K562 (cell line): ENCODE data around the gene CDAN1. TPM values are rescaled to one million over a fixed set of nuclear protein-coding genes. Genes with fewer than 3 reads are reported as not detected.

Experiments used
- ATAC-seq: fragments of 200-7000 bp; cut with Tn5 transposase; 3 replicates; pipeline ENCODE4 v1.9.1; 2020; ENCODE audit warnings: moderate library complexity
- BruUV-seq: library from RNA; stranded (reverse); fragments of 400-500 nt; replicated peaks from 2 replicates; lab custom pipeline; 2021; lab: Mats Ljungman, UMichigan
- CTCF ChIA-PET: fragments of 300-600 bp; formaldehyde crosslinking; extraction: SDS; loops from one replicate; lab custom pipeline; 2021; ENCODE audit warnings: low intra/inter-chr PET ratio; lab: Yijun Ruan, JAX
- POLR2A ChIA-PET: fragments of 300-600, 350-650 bp; sonication (Branson Sonifier 250); formaldehyde crosslinking; extraction: SDS; loops from one replicate; lab custom pipeline; 2021; ENCODE audit warnings: antibody characterized with exemption, inconsistent platforms; lab: Yijun Ruan, JAX
- DNase-seq, 4 experiments: peaks; one replicate each; pipeline versions ENCODE4 v3.0.0 to v3.0.0-alpha.2; 2011 to 2018; ENCODE audit warnings: low spot score in 3 of 4, mixed read lengths in 3 of 4; ENCODE audit errors: extremely low read depth in 1 of 4
- FAIRE-seq: peaks from 2 replicates; lab custom pipeline; 2011; peaks lifted over from hg19 to GRCh38; lab: Jason Lieb, UNC
- H2AFZ ChIP-seq: 2 replicates; pipeline ENCODE4 v1.6.0; 2011; ENCODE audit warnings: low read depth, low read length, control low read depth, inconsistent platforms
- H3K27ac ChIP-seq: fragments of 200-600 bp; 3 replicates; pipeline ENCODE4 v1.8.0; 2011; ENCODE audit warnings: low read depth, mild to moderate bottlenecking, control low read depth, inconsistent platforms, low read length, moderate library complexity, mixed read lengths; ENCODE audit errors: extremely low read depth
- H3K27me3 ChIP-seq, 2 experiments: fragments of 300-600 bp in 1 of 2; 2 replicates in 1 of 2; 3 replicates in 1 of 2; pipeline versions ENCODE4 v1.6.0 to v1.8.0; 2011; ENCODE audit warnings: inconsistent platforms in 2 of 2, low read length in 2 of 2, mild to moderate bottlenecking in 1 of 2, mixed read lengths in 1 of 2, moderate library complexity in 1 of 2; ENCODE audit not compliant: control insufficient read depth in 2 of 2, insufficient read depth in 2 of 2
- H3K36me3 ChIP-seq: fragments of 300-600 bp; 3 replicates; pipeline ENCODE4 v1.8.0; 2011; ENCODE audit warnings: mild to moderate bottlenecking, low read length, inconsistent platforms; ENCODE audit not compliant: control insufficient read depth, insufficient read depth
- H3K4me1 ChIP-seq, 2 experiments: fragments of 200-600 bp in 1 of 2; replicated peaks in 1 of 2; 2 replicates in 1 of 2; 3 replicates in 1 of 2; pipeline versions ENCODE4 v1.5.1 to v1.8.0; 2011; ENCODE audit warnings: inconsistent platforms in 2 of 2, low read length in 2 of 2, mild to moderate bottlenecking in 1 of 2, mixed read lengths in 1 of 2, moderate library complexity in 1 of 2; ENCODE audit not compliant: control insufficient read depth in 2 of 2, insufficient read depth in 2 of 2
- H3K4me2 ChIP-seq: 2 replicates; pipeline ENCODE4 v1.6.1; 2011; ENCODE audit warnings: low read length, control low read depth, inconsistent platforms, mixed read lengths; ENCODE audit not compliant: insufficient read depth
- H3K4me3 ChIP-seq: fragments of 200-600 bp; sonication (generic), shearing (Covaris generic); 2 replicates; pipeline ENCODE4 v1.5.1; 2016; ENCODE audit warnings: control low read depth, inconsistent platforms
- H3K79me2 ChIP-seq: fragments of 200-600 bp; 3 replicates; pipeline ENCODE4 v1.8.0; 2011; ENCODE audit warnings: low read length, inconsistent platforms; ENCODE audit not compliant: control insufficient read depth, insufficient read depth
- H3K9ac ChIP-seq, 2 experiments: 2 replicates each; pipeline versions ENCODE4 v1.6.0 to v1.6.1; 2011; ENCODE audit warnings: low read depth in 2 of 2, low read length in 2 of 2, control low read depth in 1 of 2, inconsistent platforms in 1 of 2, mild to moderate bottlenecking in 1 of 2, mixed read lengths in 1 of 2; ENCODE audit not compliant: insufficient read depth in 1 of 2
- H3K9me1 ChIP-seq: one replicate; pipeline ENCODE4 v1.6.0; 2011; ENCODE audit warnings: inconsistent platforms, mild to moderate bottlenecking, low read length, moderate library complexity; ENCODE audit not compliant: control insufficient read depth, insufficient read depth
- H3K9me3 ChIP-seq: replicated peaks from 2 replicates; pipeline ENCODE4 v1.5.1; 2011; ENCODE audit warnings: low read depth, low read length, inconsistent platforms; ENCODE audit not compliant: control insufficient read depth, insufficient read depth
- H4K20me1 ChIP-seq: replicated peaks from 2 replicates; pipeline ENCODE4 v1.6.1; 2011; ENCODE audit warnings: low read length, inconsistent platforms, mixed read lengths; ENCODE audit not compliant: control insufficient read depth, insufficient read depth
- COPS2 ChIP-seq: fragments of 450-650 bp; conservative IDR thresholded peaks from 2 replicates; pipeline ENCODE4 v1.6.1; 2016; ENCODE audit warnings: mild to moderate bottlenecking, moderate library complexity
- DMBX1 ChIP-seq: fragments of 250-450 bp; sonication (Bioruptor Pico); IDR thresholded peaks from 2 replicates; pipeline ENCODE4 v1.8.0; 2022; ENCODE audit warnings: inconsistent platforms, mild to moderate bottlenecking, moderate library complexity, borderline replicate concordance
- TARDBP ChIP-seq: fragments of 450-650 bp; IDR thresholded peaks from 2 replicates; pipeline ENCODE4 v1.6.1; 2016
- ZFP30 ChIP-seq: fragments of 250-450 bp; sonication (Bioruptor Pico); IDR thresholded peaks from 2 replicates; pipeline ENCODE4 v1.8.0; 2022; ENCODE audit warnings: moderate library complexity, mild to moderate bottlenecking, inconsistent platforms, borderline replicate concordance
- ZKSCAN3 ChIP-seq: fragments of 250-450 bp; sonication (Bioruptor Pico); IDR thresholded peaks from 2 replicates; pipeline ENCODE4 v1.4.0; 2020
- ZKSCAN8 ChIP-seq: fragments of 200-800 bp; sonication (Bioruptor generic); IDR thresholded peaks from 2 replicates; pipeline ENCODE4 v1.6.1; 2016; ENCODE audit warnings: missing genetic modification characterization, missing compliant biosample characterization
- ZNF12 ChIP-seq: sonication (generic); formaldehyde crosslinking; IDR thresholded peaks from 2 replicates; pipeline ENCODE4 v1.4.0; 2020; ENCODE audit warnings: mild to moderate bottlenecking, missing genetic modification reagents
- ZNF175 ChIP-seq: fragments of 200-800 bp; sonication (Bioruptor generic); IDR thresholded peaks from 2 replicates; pipeline ENCODE4 v1.6.1; 2016; ENCODE audit warnings: low read depth, mild to moderate bottlenecking, missing genetic modification characterization, missing compliant biosample characterization
- ZNF197 ChIP-seq: fragments of 200-800 bp; sonication (Bioruptor generic); IDR thresholded peaks from 2 replicates; pipeline ENCODE4 v1.6.1; 2016; ENCODE audit warnings: low read depth, missing genetic modification characterization, missing compliant biosample characterization
- WGBS: fragments of 100-300 bp; shearing (Covaris generic); methylation state at CpG from one replicate; pipeline ENCODE4 v1.1.6; 2016; ENCODE audit warnings: low coverage, mixed read lengths; ENCODE audit not compliant: insufficient coverage; ENCODE audit errors: missing lambda C conversion rate; 5-methylcytosine and 5-hydroxymethylcytosine counted together
- in situ Hi-C: fragments of 300-500 bp; cut with MboI; formaldehyde crosslinking; loops from 4 replicates; pipeline ENCODE4 v1.15.0; 2018; ENCODE audit warnings: inconsistent platforms, mixed read lengths
- intact Hi-C: fragments of 100-400 bp; cut with micrococcal nuclease; formaldehyde crosslinking; loops from 2 replicates; pipeline ENCODE4 v1.14.2; 2022
- polyA plus RNA-seq, 8 experiments: library from polyadenylated mRNA; depleted of rRNA in 4 of 8; stranded (reverse) in 5 of 8; unstranded in 3 of 8; fragments of >200 nt; fragmentation: Nextera tagmentation in 2 of 8; fragmentation: Illumina TruSeq in 1 of 8; extraction: Ambion mirVana in 2 of 8; extraction: Trizol in 1 of 8; gene quantifications; 2 replicates each; pipeline versions ENCODE4 v1.2.1 to v1.2.3, GENCODE V29; 2011 to 2014; ENCODE audit warnings: inconsistent platforms in 1 of 8, missing spikeins in 1 of 8
- total RNA-seq, 7 experiments: library from RNA; depleted of rRNA in 6 of 7; stranded (reverse); fragments of >200 nt in 6 of 7; fragmentation: Illumina TruSeq in 2 of 7; extraction: Trizol in 2 of 7; gene quantifications; 2 replicates each; pipeline versions ENCODE4 v1.2.1 to v1.2.3, GENCODE V29; 2011 to 2021; ENCODE audit warnings: low replicate concordance in 1 of 7
- TF ChIP-seq, protein P1 (sequence below): sonication (generic); formaldehyde crosslinking; IDR thresholded peaks from 2 replicates; pipeline ENCODE4 v1.9.0; 2022; ENCODE audit warnings: mild to moderate bottlenecking, missing genetic modification reagents
- TF ChIP-seq, protein P2 (sequence below): sonication (generic); formaldehyde crosslinking; IDR thresholded peaks from 2 replicates; pipeline ENCODE4 v1.4.0; 2020; ENCODE audit warnings: mild to moderate bottlenecking, missing genetic modification reagents
- TF ChIP-seq, protein P3 (sequence below): fragments of 250-450 bp; sonication (Bioruptor Pico); IDR thresholded peaks from 2 replicates; pipeline ENCODE4 v1.5.1; 2021; ENCODE audit warnings: mild to moderate bottlenecking

Gene CDAN1
- total and polyA plus RNA-seq, 9 of the 15 experiments (the other 6 are each of a cell fraction or from before 2014, with no cell fraction given), result 1.6 to 34.4 (median 13.8) TPM

DNA sequence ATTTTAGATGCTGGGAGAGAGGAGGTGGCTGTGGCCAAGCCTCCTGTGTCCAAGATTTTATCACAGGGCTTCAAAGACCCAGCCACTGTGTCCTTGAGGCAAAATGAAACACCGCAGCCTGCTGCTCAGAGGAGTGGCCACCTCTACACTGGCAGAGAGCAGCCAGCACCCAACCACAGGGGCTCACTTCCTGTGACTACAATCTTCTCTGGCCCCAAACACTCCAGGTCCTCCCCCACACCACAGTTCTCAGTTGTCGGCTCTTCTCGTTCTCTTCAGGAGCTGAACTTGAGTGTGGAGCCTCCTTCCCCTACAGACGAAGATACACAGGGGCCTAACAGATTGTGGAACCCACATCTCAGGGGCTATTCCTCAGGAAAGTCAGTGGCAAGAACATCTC lies 45.6 kb downstream of the CDAN1 start:
- Histone ChIP-seq H3K27ac (no peak overlapping the region), H3K36me3 (no peaks in the 10 kb centered on the region), H3K4me1 (no peaks in the 10 kb centered on the region; a peak in 2 of 5 replicates), H4K20me1 (peaks cover 3% of the 10 kb centered on the region; the same call in 1 of the 2 replicates), H3K4me2 (no peak overlapping the region), H2AFZ (no peak overlapping the region), H3K9ac (no peak overlapping the region; a peak in 1 of 4 replicates), H3K9me3 (no peaks in the 10 kb centered on the region), H3K79me2 (no peaks in the 10 kb centered on the region), H3K9me1 (no peaks in the 10 kb centered on the region), H3K4me3 (no peak overlapping the region), H3K27me3 (no peaks in the 10 kb centered on the region)
- intact Hi-C loops, result no loop called here
- FAIRE-seq (no peak), ATAC-seq (peak; percentile 63), DNase-seq (peak in 2 of 4 experiments; percentile 10 to 21)
- ChIA-PET CTCF (no interaction called here), POLR2A (no interaction called here)
- in situ Hi-C loops, result no loop called here
- TF ChIP-seq COPS2, result no peak
- no TSS peak for BruUV-seq
- WGBS, result 8% methylated on average over 4 of the region's 4 CpGs

DNA sequence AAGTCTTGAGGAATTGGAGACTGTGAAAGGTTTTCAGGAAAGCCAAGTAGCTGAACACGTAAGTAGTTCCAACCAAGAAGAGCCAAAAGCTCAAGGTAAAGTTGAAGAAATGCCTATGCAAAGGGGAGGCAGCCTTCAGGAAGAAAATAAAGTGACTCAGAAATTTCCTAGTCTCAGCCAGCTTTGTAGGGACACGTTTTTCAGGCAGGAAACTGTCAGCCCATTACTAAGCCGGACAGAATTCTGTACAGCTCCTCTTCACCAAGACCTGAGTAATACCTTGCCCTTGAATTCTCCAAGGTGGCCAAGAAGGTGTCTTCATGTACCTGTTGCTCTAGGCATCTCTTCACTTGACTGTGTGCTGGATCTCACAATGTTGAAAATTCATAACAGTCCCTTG lies 48.6 kb downstream of the CDAN1 start:
- no peak for ATAC-seq
- ChIA-PET POLR2A (interaction anchor here (0.6 to 1.7 kb wide), 4 partner anchors 9 to 755 kb away, joined by 3 to 5 read pairs (median 3); no protein-coding TSS in a partner anchor), CTCF (no interaction called here)
- intact Hi-C loops (no loop called here), in situ Hi-C loops (no loop called here)
- Histone ChIP-seq H3K4me3 (no peak overlapping the region), H3K27ac (no peak overlapping the region), H2AFZ (no peak overlapping the region), H4K20me1 (peaks cover 3% of the 10 kb centered on the region; the same call in 1 of the 2 replicates), H3K36me3 (no peaks in the 10 kb centered on the region), H3K79me2 (no peaks in the 10 kb centered on the region), H3K4me1 (no peaks in the 10 kb centered on the region; a peak in 2 of 5 replicates), H3K9ac (no peak overlapping the region), H3K9me1 (no peaks in the 10 kb centered on the region), H3K4me2 (no peak overlapping the region), H3K27me3 (no peaks in the 10 kb centered on the region), H3K9me3 (no peaks in the 10 kb centered on the region)
- DNase-seq, result no peak
- FAIRE-seq, result no peak
- no TSS peak for BruUV-seq
- 43% methylated on average over 3 of the region's 3 CpGs for WGBS
- TF ChIP-seq, protein P1, sequence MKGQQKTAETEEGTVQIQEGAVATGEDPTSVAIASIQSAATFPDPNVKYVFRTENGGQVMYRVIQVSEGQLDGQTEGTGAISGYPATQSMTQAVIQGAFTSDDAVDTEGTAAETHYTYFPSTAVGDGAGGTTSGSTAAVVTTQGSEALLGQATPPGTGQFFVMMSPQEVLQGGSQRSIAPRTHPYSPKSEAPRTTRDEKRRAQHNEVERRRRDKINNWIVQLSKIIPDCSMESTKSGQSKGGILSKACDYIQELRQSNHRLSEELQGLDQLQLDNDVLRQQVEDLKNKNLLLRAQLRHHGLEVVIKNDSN (CRISPR knock-in tag), result no peak
- TF ChIP-seq TARDBP (no peak), ZNF175 (no peak), ZNF197 (CRISPR knock-in tag) (no peak), ZKSCAN8 (CRISPR knock-in tag) (no peak), DMBX1 (no peak), ZKSCAN3 (CRISPR knock-in tag) (no peak), ZFP30 (CRISPR knock-in tag) (no peak), ZNF12 (CRISPR knock-in tag) (no peak)
- TF ChIP-seq, protein P2, sequence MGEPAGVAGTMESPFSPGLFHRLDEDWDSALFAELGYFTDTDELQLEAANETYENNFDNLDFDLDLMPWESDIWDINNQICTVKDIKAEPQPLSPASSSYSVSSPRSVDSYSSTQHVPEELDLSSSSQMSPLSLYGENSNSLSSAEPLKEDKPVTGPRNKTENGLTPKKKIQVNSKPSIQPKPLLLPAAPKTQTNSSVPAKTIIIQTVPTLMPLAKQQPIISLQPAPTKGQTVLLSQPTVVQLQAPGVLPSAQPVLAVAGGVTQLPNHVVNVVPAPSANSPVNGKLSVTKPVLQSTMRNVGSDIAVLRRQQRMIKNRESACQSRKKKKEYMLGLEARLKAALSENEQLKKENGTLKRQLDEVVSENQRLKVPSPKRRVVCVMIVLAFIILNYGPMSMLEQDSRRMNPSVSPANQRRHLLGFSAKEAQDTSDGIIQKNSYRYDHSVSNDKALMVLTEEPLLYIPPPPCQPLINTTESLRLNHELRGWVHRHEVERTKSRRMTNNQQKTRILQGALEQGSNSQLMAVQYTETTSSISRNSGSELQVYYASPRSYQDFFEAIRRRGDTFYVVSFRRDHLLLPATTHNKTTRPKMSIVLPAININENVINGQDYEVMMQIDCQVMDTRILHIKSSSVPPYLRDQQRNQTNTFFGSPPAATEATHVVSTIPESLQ, result no peak
- TF ChIP-seq, protein P3, sequence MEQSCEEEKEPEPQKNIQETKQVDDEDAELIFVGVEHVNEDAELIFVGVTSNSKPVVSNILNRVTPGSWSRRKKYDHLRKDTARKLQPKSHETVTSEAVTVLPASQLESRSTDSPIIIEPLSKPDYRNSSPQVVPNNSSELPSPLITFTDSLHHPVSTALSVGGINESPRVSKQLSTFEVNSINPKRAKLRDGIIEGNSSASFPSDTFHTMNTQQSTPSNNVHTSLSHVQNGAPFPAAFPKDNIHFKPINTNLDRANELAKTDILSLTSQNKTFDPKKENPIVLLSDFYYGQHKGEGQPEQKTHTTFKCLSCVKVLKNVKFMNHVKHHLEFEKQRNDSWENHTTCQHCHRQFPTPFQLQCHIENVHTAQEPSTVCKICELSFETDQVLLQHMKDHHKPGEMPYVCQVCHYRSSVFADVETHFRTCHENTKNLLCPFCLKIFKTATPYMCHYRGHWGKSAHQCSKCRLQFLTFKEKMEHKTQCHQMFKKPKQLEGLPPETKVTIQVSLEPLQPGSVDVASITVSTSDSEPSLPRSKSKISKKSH (CRISPR knock-in tag), result no peak
